WI38 (cell line): Measurements from ENCODE around the gene PARK7.

Experiments used
- H3K4me3 ChIP-seq: 2 replicates; pipeline ENCODE4 v1.5.1; 2011; ENCODE audit warnings: low read depth, mild to moderate bottlenecking, control low read depth, low read length
- TF ChIP-seq, protein P1 (sequence below): IDR thresholded peaks from 2 replicates; pipeline ENCODE4 v1.5.1; 2012; ENCODE audit warnings: low read depth, mild to moderate bottlenecking, control low read depth, low read length

The PARK7 gene

DNA sequence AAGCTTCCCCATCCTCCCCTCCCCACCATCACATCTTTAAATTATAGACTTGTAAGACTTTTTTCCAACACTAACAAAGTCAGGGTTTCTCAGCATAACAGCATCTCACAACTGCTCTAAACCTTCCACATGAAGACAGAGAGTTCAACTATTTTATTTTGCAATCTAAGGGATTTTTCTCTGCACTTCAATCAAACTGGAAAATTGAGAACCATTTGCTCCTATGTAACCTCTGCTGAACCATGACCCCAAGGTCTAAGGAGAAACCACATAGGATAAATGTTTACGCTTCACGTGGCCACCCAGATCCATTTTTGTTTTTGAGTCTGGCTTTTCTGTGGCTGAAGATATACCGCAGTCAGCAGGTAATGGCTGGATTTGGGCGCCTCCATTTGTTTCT lies 51.4 kb downstream of the PARK7 start:
- no peak overlapping the region for H3K4me3 ChIP-seq
- TF ChIP-seq, protein P1, sequence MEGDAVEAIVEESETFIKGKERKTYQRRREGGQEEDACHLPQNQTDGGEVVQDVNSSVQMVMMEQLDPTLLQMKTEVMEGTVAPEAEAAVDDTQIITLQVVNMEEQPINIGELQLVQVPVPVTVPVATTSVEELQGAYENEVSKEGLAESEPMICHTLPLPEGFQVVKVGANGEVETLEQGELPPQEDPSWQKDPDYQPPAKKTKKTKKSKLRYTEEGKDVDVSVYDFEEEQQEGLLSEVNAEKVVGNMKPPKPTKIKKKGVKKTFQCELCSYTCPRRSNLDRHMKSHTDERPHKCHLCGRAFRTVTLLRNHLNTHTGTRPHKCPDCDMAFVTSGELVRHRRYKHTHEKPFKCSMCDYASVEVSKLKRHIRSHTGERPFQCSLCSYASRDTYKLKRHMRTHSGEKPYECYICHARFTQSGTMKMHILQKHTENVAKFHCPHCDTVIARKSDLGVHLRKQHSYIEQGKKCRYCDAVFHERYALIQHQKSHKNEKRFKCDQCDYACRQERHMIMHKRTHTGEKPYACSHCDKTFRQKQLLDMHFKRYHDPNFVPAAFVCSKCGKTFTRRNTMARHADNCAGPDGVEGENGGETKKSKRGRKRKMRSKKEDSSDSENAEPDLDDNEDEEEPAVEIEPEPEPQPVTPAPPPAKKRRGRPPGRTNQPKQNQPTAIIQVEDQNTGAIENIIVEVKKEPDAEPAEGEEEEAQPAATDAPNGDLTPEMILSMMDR = no peak

DNA sequence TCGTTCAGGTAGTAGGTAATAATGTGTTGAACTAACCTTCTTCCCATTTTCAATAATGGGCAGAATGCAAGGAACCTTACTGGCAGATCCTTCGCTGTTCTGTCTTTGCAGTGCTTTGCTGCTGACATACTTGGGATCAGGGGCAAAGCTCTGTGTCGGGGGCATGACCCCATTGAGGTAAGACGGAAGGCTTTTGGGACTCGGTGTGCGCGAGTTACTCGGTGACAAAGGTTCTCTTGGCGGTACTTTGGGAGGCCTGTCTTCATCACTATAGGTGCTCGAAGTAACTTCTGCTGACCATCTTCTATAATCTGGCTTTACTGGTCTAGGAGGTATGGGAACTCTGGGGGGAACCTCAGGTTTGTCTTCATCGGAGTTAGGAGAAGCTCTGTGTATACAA lies 51.9 kb downstream of the PARK7 start:
- TF ChIP-seq, protein P1 = no peak
- H3K4me3 ChIP-seq = no peak overlapping the region

DNA sequence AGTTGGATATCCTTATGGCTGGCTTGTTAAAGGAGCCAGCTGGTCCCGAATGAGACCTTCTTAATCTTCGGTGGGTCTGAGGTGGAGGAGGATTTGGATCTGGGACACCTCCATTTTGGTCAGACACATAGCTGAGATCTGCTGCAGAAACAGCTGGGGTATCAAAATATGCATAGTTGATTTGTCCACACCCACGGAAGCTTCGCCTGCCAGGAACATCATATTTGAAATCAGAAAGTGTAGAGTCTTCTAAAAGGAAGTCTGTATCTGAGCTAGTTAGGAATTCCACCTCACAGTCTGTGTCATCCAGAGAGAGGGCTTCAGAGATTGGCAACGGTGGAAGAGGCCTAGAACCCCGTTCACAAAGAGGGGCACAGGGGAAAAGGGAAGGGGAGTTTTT lies 52.3 kb downstream of the PARK7 start:
- no peak overlapping the region for H3K4me3 ChIP-seq

DNA sequence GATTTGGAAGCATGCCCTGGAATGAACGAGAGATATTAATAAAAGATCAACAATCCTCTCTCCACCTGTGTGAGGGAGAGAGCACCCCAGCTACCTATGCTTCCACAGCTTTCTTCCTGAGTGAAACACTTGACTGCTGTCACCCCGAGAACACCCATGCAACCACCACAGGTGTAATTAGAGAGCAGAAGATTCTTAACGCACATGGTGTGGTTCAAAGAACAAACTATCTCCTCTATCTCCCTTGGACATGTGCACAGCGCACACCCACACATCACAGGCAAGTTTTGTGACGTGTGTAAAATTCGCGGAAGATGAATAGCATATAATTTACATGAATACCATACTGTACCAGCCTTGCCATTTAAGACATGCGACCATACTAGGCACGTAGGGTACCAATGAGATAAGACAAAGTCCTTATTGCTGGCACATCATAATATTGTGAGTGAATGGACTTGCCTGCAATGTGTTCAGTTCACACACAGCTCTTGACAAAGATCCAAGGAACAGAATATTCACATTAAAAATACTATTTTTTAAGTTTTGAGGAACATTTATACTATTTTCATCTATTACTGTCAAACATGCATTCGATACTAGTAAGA lies 53.0 kb downstream of the PARK7 start:
- TF ChIP-seq, protein P1 = no peak
- H3K4me3 ChIP-seq = no peak overlapping the region

More for the DNA sequence above, 52.3 kb downstream of the PARK7 start:
- TF ChIP-seq, protein P1 = no peak

DNA sequence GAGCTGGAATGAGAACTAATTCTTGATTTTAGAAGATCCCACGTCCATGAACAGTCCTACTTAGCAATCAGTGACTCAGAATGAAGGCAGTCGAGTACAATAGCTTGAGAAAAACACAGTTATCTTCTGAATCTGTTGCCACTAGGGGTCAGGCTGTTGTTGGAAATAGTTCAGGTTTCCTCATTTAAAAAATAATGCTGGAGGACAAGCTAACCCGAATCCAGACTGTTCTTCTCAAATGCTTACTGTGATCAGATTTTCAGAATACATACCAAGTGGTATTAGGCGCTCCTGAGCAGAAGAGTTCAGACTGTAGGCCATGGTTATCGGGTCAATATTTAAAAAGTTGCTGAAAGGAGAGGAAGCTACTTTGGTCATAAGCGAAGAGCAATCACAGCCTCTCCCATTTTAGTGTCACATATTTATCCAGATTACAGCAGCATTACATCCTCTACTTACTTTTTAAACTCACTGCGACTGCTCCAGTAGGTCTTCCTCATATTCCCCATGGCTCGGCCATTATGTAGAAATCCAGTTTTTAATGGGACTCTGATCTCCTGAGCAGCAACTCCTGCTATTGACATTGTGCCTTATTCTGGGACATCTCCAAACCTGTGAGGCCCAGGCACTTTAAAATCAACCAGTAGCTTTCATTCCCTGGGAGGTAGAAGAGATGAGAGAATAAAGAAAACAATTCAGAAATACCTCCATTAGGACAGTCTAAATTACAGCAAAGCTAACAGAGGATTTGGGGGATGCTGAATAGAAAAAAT lies 53.7 kb downstream of the PARK7 start:
- TF ChIP-seq, protein P1 = peak; percentile 28; the same call in 1 of the 2 replicates
- H3K4me3 ChIP-seq = no peak overlapping the region

DNA sequence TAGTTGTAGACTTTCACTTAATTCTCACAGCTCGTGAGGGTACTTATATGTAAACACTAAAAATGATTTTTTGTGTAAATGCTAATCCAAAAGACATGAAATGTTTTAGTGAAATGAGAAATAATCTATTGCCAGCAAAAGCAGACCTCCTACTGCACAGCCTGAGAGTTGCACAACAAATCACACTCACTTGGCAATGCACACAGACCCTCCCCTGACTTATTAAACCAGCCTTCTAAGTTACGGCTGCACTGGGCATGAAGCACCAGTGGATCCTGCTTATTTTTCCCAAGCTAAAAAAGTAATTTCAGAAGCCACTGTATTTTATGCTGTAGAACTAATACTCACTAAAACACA lies 54.3 kb downstream of the PARK7 start:
- H3K4me3 ChIP-seq = no peak overlapping the region
- TF ChIP-seq, protein P1 = no peak

DNA sequence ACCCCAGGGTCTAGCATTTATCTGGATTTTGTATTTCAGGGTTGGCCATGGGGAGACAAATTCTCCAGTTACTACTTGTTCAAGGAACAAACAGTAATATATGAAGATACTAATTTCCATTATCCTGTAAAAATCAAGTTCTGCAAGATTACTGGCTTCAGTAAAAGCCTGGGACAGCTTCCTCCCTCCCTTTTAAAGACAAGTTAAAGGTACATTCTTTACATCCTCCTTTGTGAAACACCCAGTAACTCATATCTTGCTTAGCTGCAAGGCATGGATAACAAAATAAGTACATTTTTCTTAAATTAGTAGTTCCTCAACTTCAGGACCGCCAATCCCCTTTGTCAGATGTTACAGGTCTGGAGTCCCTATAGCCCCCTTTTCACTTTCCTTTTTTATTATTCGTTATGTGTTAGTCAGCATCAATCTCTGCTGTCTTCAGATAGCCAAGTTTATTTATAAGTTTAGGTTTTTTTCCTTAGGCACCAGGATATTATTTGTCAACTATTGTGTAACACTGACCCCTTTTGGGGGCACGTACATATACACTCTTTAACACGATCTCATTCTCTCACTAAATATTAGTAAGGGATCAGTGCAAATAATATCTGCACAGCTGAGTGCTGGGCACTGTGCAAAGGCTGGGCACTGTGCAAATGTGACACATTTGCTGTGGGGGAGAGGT lies 54.8 kb downstream of the PARK7 start:
- TF ChIP-seq, protein P1 = no peak
- H3K4me3 ChIP-seq = no peak overlapping the region
